Pancreas (tissue), 10 donors: ENCODE measurements around the gene KRTAP5-3. TPM values are rescaled to one million over a fixed set of nuclear protein-coding genes. Genes with fewer than 3 reads are reported as not detected.

Experiments used
- ATAC-seq, 4 donors: fragments of 200-7000 bp; cut with Tn5 transposase; one replicate each; pipeline versions ENCODE4 v1.8.0 to v1.9.1; 2020; ENCODE audit warnings: mild to moderate bottlenecking in 4 of 4, moderate library complexity in 4 of 4
- DNase-seq, 6 donors: peaks; one replicate each; pipeline ENCODE4 v3.0.0-alpha.2; 2020
- FAIRE-seq: peaks from 2 replicates; lab custom pipeline; 2012; peaks lifted over from hg19 to GRCh38; lab: Jason Lieb, UNC
- H3K27ac ChIP-seq, 4 donors: fragments of 200-600 bp; sonication (generic); 1 replicate in 3 of 4; 2 replicates in 1 of 4; pipeline versions ENCODE4 v1.5.0 to v1.8.0; 2020
- H3K27me3 ChIP-seq, 4 donors: fragments of 200-600 bp; one replicate each; pipeline ENCODE4 v1.8.0; 2021
- H3K36me3 ChIP-seq, 3 donors: fragments of 200-600 bp; sonication (generic) in 1 of 3; one replicate each; pipeline versions ENCODE4 v1.5.0 to v1.8.0; 2020 to 2021
- H3K4me1 ChIP-seq, 3 donors: fragments of 200-600 bp; one replicate each; pipeline ENCODE4 v1.8.0; 2021
- H3K4me3 ChIP-seq, 4 donors: fragments of 200-600 bp; sonication (generic) in 2 of 4; one replicate each; pipeline versions ENCODE4 v1.5.0 to v1.8.0; 2020 to 2021
- H3K9me3 ChIP-seq, 4 donors: fragments of 200-600 bp; one replicate each; pipeline ENCODE4 v1.8.0; 2021
- CTCF ChIP-seq, 4 donors: fragments of 200-600 bp; sonication (generic) in 3 of 4; IDR thresholded peaks; one replicate each; pipeline versions ENCODE4 v1.5.0 to v1.8.0; 2021; ENCODE audit warnings: antibody characterized with exemption in 4 of 4
- WGBS, 2 donors: extraction: QIAGEN DNeasy Blood & Tissue Kit; methylation state at CpG; one replicate each; pipeline ENCODE4 v1.1.7; 2013; 5-methylcytosine and 5-hydroxymethylcytosine counted together
- intact Hi-C, 3 donors: fragments of 100-400 bp; cut with DNase I; formaldehyde crosslinking; loops; one replicate each; pipeline versions ENCODE4 v1.11.1 to v1.14.2; 2022
- polyA plus RNA-seq, 2 donors: library from polyadenylated mRNA; stranded (reverse); fragments of 200-250 nt; gene quantifications; one replicate each; pipeline ENCODE4 v1.2.3, GENCODE V29; 2013
- total RNA-seq, 6 donors: library from RNA; stranded (reverse); fragmentation: NEBNext Ultra II Directional in 4 of 6; extraction: Animal tissue kit (Norgen Biotek cat#: 25700) in 4 of 6; gene quantifications; one replicate each; pipeline versions ENCODE4 v1.2.1 to v1.2.4, GENCODE V29; 2021 to 2023
- donor health status: healthy with polysubstance abuse.
- donor health status: DM: no; HTN: no; CAD: no; lungs with moderate emphysema.
- donor health status: DM: no; HTN: no; CAD: no.
- donor health status: control.
- donor health status: control.
- donor health status: Bipolar disorder and iron deficiency.
- donor health status: DM: yes; HTN: yes; CAD: no.
- donor health status: DM: no; HTN: no; CAD: no.
- donor health status: DM: no; HTN: no; CAD: no.
- donor health status: DM: yes; HTN: yes; CAD: no.

KRTAP5-3 gene, protein sequence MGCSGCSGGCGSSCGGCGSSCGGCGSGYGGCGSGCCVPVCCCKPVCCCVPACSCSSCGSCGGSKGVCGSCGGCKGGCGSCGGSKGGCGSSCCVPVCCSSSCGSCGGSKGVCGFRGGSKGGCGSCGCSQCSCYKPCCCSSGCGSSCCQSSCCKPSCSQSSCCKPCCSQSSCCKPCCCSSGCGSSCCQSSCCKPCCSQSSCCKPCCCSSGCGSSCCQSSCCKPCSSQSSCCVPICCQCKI
- not detected for total RNA-seq
- polyA plus RNA-seq, result not detected

GRCh38 chr11:1608363-1608762, at the start of gene KRTAP5-3:
TSS of gene KRTAP5-3 (minus strand) at chr11:1608463. CDS start at chr11:1608385, 78 bp downstream.
- Histone ChIP-seq H3K27me3 (no peaks in the 10 kb centered on the region), H3K36me3 (no peaks in the 10 kb centered on the region), H3K4me1 (no peaks in the 10 kb centered on the region), H3K9me3 (no peaks in the 10 kb centered on the region), H3K27ac (no peak within 1 kb of the TSS), H3K4me3 (no peak within 1 kb of the TSS)
- no peak for FAIRE-seq
- intact Hi-C loops, result no loop called here
- ATAC-seq, result no peak
- WGBS, 2 donors, result 54 to 60% methylated on average over 4 of the region's 4 CpGs
- DNase-seq, result no peak
- no peak for TF ChIP-seq CTCF (IDR thresholded peaks at IDR 0.05)

GRCh38 chr11:1656670-1657069, 48.4 kb upstream of the KRTAP5-3 start:
- Histone ChIP-seq H3K4me1 (no peaks in the 10 kb centered on the region), H3K4me3 (no peak overlapping the region), H3K27ac (no peak overlapping the region), H3K9me3 (no peaks in the 10 kb centered on the region), H3K27me3 (no peaks in the 10 kb centered on the region), H3K36me3 (no peaks in the 10 kb centered on the region)
- ATAC-seq (no peak), FAIRE-seq (no peak), DNase-seq (peak in 1 of 6 donors; percentile 9)
- WGBS, 2 donors, result 60 to 69% methylated on average over 7 of the region's 7 CpGs
- TF ChIP-seq CTCF (IDR thresholded peaks at IDR 0.05), result no peak
- intact Hi-C loops, result loop anchor here in 1 of 3 donors (10.0 kb wide), 1 partner anchor 498 kb away; no protein-coding TSS in a partner anchor

- no peaks in the 10 kb centered on the region for H3K36me3 ChIP-seq
- ATAC-seq (no peak), FAIRE-seq (no peak), DNase-seq (peak in 2 of 6 donors; percentile 26 to 37)
- WGBS, 2 donors, result 64 to 77% methylated on average over 9 of the region's 9 CpGs
- H3K4me1 ChIP-seq, result no peaks in the 10 kb centered on the region
- no peak overlapping the region for H3K4me3 ChIP-seq
- H3K27ac ChIP-seq, result no peak overlapping the region
- no peaks in the 10 kb centered on the region for H3K27me3 ChIP-seq
- no peak for TF ChIP-seq CTCF (IDR thresholded peaks at IDR 0.05)
- H3K9me3 ChIP-seq, result no peaks in the 10 kb centered on the region
- intact Hi-C loops, result loop anchor here in 1 of 3 donors (10.0 kb wide), 1 partner anchor 499 kb away; no protein-coding TSS in a partner anchor
Observed at GRCh38 chr11:1656061-1656441, 47.8 kb upstream of the KRTAP5-3 start.

GRCh38 chr11:1655168-1656060, 47.2 kb upstream of the KRTAP5-3 start:
- Histone ChIP-seq H3K4me3 (no peak overlapping the region), H3K4me1 (no peaks in the 10 kb centered on the region), H3K36me3 (no peaks in the 10 kb centered on the region), H3K9me3 (no peaks in the 10 kb centered on the region), H3K27me3 (no peaks in the 10 kb centered on the region), H3K27ac (no peak overlapping the region)
- peak in 2 of 6 donors; percentile 30 to 63 for DNase-seq
- TF ChIP-seq CTCF (IDR thresholded peaks at IDR 0.05), result no peak
- WGBS, 2 donors, result 75 to 82% methylated on average over 26 of the region's 26 CpGs
- intact Hi-C loops, result loop anchor here in 1 of 3 donors (10.0 kb wide), 1 partner anchor 499 kb away; no protein-coding TSS in a partner anchor
- no peak for FAIRE-seq
- no peak for ATAC-seq
